ENCODE data around the gene SFSWAP.

- TF ChIP-seq EZH2 (IDR thresholded peaks at IDR 0.05; ENCODE audit: insufficient read depth, poor library complexity, severe bottlenecking) (no peak), EZH2phosphoT487 (IDR thresholded peaks at IDR 0.05; ENCODE audit: insufficient read depth, low read depth) (no peak)
These were observed 122.5 kb downstream of the SFSWAP start for GRCh38 chr12:131833288-131833895.

Measured in GM23248 (cell line).